Thyroid gland (tissue), 4 donors: ENCODE data around the gene SESN1.

Source experiments
- POLR2A ChIP-seq, 2 donors: fragments of 450-650 bp; IDR thresholded peaks; one replicate each; pipeline ENCODE4 v1.6.1; 2017; ENCODE audit warnings: antibody characterized with exemption in 2 of 2, mild to moderate bottlenecking in 2 of 2, moderate library complexity in 1 of 2
- TF ChIP-seq, protein P1 (sequence below), 6 experiments: fragments of 200-600 bp in 3 of 6; fragments of 450-650 bp in 3 of 6; sonication (generic) in 3 of 6; IDR thresholded peaks; one replicate each; pipeline ENCODE4 v1.5.1; 2016 to 2019; ENCODE audit warnings: antibody characterized with exemption in 6 of 6, mild to moderate bottlenecking in 2 of 6, inconsistent platforms in 1 of 6, moderate library complexity in 1 of 6

DNA sequence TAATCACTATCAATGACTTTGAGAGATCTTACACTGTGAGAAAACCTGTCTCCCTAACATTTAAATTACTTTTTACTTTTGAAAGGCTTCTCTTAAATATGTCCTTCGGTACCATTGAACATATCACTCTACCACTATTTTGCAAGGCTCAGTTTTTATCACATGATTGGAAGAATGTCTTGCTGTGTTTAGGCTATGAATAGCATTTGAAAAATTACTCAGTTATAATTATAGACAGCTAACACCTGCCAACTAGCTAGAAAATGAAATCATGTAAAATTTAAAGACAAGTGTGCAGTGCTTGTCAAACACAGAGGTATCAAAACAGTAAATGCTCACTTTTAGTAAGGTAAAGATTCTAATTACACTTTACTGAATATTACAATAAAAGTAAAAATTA, 11.0 kb downstream of the SESN1 start:
- TF ChIP-seq, protein P1, sequence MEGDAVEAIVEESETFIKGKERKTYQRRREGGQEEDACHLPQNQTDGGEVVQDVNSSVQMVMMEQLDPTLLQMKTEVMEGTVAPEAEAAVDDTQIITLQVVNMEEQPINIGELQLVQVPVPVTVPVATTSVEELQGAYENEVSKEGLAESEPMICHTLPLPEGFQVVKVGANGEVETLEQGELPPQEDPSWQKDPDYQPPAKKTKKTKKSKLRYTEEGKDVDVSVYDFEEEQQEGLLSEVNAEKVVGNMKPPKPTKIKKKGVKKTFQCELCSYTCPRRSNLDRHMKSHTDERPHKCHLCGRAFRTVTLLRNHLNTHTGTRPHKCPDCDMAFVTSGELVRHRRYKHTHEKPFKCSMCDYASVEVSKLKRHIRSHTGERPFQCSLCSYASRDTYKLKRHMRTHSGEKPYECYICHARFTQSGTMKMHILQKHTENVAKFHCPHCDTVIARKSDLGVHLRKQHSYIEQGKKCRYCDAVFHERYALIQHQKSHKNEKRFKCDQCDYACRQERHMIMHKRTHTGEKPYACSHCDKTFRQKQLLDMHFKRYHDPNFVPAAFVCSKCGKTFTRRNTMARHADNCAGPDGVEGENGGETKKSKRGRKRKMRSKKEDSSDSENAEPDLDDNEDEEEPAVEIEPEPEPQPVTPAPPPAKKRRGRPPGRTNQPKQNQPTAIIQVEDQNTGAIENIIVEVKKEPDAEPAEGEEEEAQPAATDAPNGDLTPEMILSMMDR (IDR thresholded peaks at IDR 0.05): no peak
- no peak for TF ChIP-seq POLR2A (IDR thresholded peaks at IDR 0.05)
